T-helper 17 cell (primary cell): ENCODE results near the gene PKP3. TPM values are rescaled to one million over a fixed set of nuclear protein-coding genes. Genes with fewer than 3 reads are reported as not detected.

Source experiments
- ATAC-seq: fragments of 150-1000 bp; cut with Tn5 transposase; 2 replicates; pipeline ENCODE4 v1.10.0; 2021; ENCODE audit warnings: mild to moderate bottlenecking, moderate library complexity
- DNase-seq, 3 donors: peaks; one replicate each; pipeline versions ENCODE4 v3.0.0 to v3.0.0-alpha.2; 2020 to 2021
- H3K9me3 ChIP-seq: one replicate; pipeline ENCODE4 v1.7.0; 2013; ENCODE audit warnings: low read length, mild to moderate bottlenecking; ENCODE audit not compliant: control insufficient read depth, poor library complexity, severe bottlenecking
- H3K27ac Mint-ChIP-seq: one replicate; pipeline ENCODE4 v1.8.0; 2022; ENCODE audit warnings: mild to moderate bottlenecking, moderate library complexity, mixed read lengths
- H3K27me3 Mint-ChIP-seq: one replicate; pipeline ENCODE4 v1.8.0; 2022; ENCODE audit warnings: mixed read lengths
- H3K36me3 Mint-ChIP-seq: one replicate; pipeline ENCODE4 v1.8.0; 2022; ENCODE audit warnings: low read depth, mixed read lengths
- H3K4me1 Mint-ChIP-seq: one replicate; pipeline ENCODE4 v1.8.0; 2022; ENCODE audit warnings: mild to moderate bottlenecking, mixed read lengths
- H3K4me3 Mint-ChIP-seq: one replicate; pipeline ENCODE4 v1.8.0; 2022; ENCODE audit warnings: mild to moderate bottlenecking, moderate library complexity, mixed read lengths
- total RNA-seq, 4 donors: library from RNA in 2 of 4; stranded (reverse) in 2 of 4; gene quantifications; one replicate each; pipeline ENCODE4 v1.2.3 and lab custom pipeline; 2022 to 2026

PKP3 gene
- total RNA-seq, 2 donors from 2014 or later = not detected

DNA sequence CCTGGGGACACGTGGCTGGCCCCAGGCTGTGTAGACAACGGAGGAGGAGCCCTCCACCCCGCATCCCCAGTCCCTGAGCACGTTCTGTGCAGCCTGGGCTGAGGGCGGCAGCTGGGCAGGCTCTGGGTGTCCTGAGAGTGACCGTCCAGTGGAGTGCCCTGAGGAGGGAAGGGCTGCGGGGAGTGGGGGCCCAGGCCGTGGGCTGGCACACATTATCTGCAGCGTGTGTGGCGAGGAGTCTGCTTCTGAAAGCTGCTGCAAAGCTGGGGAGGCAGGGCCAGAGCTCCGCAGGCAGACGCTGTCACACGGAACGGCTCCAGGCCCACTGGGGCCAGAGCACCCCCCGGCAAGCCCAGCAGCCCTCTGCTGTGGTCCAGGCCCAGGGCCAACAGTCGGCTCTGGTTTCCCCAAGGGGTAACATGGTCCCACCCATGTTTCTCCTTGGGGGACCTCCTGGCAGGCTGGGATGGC lies 48.6 kb downstream of the PKP3 start:
- H3K27ac Mint-ChIP-seq = no peak overlapping the region
- no peak overlapping the region for H3K4me3 Mint-ChIP-seq
- DNase-seq (no peak), ATAC-seq (no peak)
- peaks cover 15% of the 10 kb centered on the region for H3K4me1 Mint-ChIP-seq
- H3K27me3 Mint-ChIP-seq = no peaks in the 10 kb centered on the region
- no peaks in the 10 kb centered on the region for H3K36me3 Mint-ChIP-seq
- no peaks in the 10 kb centered on the region for H3K9me3 ChIP-seq

DNA sequence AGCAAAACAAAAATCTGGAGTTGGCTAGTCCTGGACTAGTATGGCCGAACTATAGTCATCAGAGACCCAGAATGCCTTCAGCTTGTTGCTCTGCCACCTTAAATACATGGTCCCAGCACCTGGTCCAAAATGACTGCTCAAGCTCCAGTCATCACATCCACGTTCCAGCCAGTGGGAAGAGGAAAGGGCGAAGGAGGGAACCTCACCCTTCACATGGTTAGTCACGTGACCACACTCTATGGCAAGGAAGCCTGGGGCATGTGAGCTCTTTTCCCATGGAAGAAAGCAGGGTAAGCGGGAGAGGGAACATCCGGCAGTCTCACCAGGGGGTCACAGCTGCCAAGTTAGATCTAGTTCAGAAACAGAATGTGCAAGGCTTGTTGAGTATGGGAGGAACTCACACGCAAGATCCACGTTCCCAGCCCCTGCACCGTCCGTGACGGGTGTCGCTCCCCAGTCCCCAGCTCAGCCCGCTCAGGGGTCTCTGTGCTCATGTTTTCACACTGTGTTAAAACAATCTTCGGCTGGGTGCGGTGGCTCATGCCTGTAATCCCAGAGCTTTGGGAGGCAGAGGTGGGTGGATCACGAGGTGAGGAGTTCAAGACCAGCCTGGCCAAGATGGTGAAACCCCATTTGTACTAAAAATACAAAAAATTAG lies 49.7 kb downstream of the PKP3 start:
- ATAC-seq (no peak), DNase-seq (no peak)
- H3K9me3 ChIP-seq = no peaks in the 10 kb centered on the region
- H3K27me3 Mint-ChIP-seq = no peaks in the 10 kb centered on the region
- H3K36me3 Mint-ChIP-seq = no peaks in the 10 kb centered on the region
- peak overlapping the region; percentile 31 for H3K4me3 Mint-ChIP-seq
- peaks cover 17% of the 10 kb centered on the region for H3K4me1 Mint-ChIP-seq
- H3K27ac Mint-ChIP-seq = no peak overlapping the region

DNA sequence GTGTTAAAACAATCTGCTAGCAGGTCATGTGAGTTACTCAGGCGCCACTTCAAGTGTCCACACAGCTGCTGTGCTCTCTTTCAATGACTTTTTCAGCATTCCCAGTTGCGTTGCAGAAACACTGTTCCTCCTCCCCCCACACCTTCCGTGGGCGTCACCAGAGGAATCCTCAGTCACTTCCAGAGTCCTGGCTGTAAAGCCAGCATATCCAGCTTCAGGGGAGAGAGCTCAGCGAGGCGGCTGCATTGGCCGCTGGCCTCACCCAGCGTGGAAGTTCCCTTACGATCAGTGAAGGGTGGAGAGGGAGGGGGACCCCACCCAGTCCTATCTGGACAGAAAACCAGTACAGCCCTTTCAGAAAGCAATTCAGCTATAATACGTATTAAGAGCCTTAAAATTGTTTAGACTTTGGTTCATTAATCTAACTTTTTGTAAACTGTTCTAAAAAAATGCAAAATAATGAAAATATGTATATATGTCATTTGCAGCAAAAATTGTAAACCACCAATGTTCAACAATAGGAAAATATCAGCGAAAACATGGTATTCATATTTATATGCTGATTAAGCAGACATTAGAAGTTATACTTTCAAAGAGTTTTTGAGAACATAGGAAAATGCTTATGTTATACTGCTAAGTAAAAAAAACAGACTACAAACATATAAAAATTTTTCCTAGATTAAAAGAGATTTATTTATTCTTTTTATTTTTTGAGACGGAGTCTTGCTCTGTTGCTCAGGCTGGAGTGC lies 50.6 kb downstream of the PKP3 start:
- H3K27me3 Mint-ChIP-seq = no peaks in the 10 kb centered on the region
- H3K4me3 Mint-ChIP-seq = no peak overlapping the region
- peaks cover 19% of the 10 kb centered on the region for H3K4me1 Mint-ChIP-seq
- no peak overlapping the region for H3K27ac Mint-ChIP-seq
- no peaks in the 10 kb centered on the region for H3K9me3 ChIP-seq
- ATAC-seq = no peak
- DNase-seq = no peak
- H3K36me3 Mint-ChIP-seq = no peaks in the 10 kb centered on the region

DNA sequence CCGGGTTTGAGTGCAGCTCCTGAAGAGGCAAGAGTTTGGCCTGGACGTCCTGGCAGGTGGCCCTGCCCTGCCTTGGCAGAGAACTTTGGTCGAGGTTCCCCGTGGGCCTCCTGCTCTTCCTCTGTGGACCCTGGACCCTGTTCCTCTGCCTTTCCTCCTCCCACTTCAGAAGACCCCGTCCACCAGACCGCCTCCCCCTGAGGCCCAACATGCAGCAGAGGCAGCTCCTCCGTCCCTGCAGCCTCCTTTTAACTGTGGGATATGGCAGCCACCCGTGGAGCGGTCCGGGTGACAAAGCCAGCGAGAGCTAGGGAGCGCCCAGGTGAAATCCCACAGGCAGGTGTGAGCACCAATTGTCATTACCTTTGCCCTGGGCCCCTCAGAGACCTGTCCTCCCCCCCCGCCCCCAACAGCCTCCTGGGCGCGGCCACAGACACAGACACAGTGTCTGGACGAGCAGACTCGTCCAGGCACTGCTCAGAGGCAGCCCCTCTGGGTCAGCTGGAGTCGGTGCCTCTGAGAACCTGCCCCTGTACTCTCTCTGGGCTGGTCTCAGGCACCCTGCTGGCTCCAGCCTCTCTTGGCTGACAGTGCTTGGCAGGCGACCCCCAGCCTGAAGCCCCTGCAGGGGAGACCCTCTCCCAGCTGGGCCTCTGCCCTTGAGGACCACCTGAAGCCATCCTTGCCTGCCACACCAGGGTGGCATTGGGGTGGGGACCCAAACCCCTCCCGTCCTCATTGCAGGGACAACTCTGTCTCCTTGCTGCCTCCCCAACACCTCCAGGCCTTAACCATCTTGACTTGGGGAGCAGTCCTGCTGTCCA lies 52.0 kb downstream of the PKP3 start:
- Mint-ChIP-seq H3K27me3 (no peaks in the 10 kb centered on the region), H3K36me3 (peaks cover 2% of the 10 kb centered on the region), H3K4me1 (peaks cover 12% of the 10 kb centered on the region), H3K27ac (no peak overlapping the region), H3K4me3 (no peak overlapping the region)
- no peak for DNase-seq
- H3K9me3 ChIP-seq = no peaks in the 10 kb centered on the region
- no peak for ATAC-seq

DNA sequence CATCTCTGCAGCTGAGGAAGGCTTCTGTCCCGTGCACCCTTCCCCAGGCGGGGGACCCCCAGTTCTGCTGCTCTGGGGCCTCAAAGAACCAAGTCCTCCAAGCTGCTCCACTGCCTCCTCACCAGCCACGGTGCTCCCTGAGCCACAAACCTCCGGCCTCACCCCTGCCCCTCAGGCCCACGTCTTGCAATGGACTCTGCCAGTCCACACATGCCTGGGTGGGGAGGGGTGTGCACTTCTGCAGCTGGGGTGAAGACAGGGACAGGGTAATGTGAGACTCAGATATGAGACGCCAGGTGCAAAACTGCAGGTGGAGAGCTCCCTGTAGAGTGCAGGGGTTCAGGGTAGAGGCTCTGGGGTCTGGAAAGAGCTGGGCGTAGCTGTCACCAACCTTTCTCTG lies 52.9 kb downstream of the PKP3 start:
- peaks cover 17% of the 10 kb centered on the region for H3K4me1 Mint-ChIP-seq
- H3K27ac Mint-ChIP-seq = no peak overlapping the region
- no peak overlapping the region for H3K4me3 Mint-ChIP-seq
- no peaks in the 10 kb centered on the region for H3K27me3 Mint-ChIP-seq
- H3K36me3 Mint-ChIP-seq = peaks cover 2% of the 10 kb centered on the region
- no peak for DNase-seq
- no peak for ATAC-seq
- H3K9me3 ChIP-seq = no peaks in the 10 kb centered on the region

DNA sequence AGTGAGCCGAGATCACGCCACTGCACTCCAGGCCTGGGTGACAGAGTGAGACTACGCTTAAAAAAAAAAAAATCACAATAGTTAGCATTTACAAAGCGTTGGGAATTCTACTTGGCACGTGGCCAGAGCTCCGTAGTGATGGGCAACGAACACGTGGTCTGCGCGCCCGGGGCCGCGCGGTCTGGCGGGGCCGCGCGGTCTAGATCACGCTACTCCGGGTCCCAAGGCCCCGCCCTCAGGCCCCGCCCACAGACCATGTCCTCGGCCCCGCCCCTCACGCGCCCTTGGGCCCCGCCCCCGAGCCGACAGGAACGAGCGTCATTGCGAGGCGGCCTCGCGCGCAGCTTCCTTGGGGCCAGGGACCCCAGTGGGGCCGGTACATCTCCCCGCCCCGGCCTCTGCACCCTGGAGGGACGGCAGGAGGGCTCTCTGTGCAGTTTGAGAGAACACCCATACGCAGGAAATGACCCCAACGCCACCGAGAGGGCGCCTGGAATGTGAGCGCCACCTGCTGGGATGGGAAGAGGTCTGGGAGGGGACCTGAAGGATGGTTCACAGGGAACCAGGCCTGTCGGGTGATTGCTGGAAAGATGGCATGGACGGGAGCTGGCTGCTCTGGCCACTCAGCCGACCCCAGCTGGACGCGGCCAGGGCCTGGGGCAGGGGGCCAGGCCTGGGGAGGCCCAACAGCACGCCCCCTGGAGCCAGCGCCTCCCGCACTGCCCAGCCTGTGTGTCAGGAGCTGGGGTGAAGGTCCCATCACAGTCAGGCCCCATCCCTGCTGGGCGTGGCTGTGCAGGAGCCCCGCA lies 54.1 kb downstream of the PKP3 start:
- ATAC-seq (peak; percentile 73), DNase-seq (peak; percentile 94 to 98 (median 95))
- no peaks in the 10 kb centered on the region for H3K9me3 ChIP-seq
- Mint-ChIP-seq H3K36me3 (peaks cover 2% of the 10 kb centered on the region), H3K4me1 (peaks cover 17% of the 10 kb centered on the region), H3K27ac (peak overlapping the region; percentile 73), H3K4me3 (peak overlapping the region; percentile 92), H3K27me3 (no peaks in the 10 kb centered on the region)

DNA sequence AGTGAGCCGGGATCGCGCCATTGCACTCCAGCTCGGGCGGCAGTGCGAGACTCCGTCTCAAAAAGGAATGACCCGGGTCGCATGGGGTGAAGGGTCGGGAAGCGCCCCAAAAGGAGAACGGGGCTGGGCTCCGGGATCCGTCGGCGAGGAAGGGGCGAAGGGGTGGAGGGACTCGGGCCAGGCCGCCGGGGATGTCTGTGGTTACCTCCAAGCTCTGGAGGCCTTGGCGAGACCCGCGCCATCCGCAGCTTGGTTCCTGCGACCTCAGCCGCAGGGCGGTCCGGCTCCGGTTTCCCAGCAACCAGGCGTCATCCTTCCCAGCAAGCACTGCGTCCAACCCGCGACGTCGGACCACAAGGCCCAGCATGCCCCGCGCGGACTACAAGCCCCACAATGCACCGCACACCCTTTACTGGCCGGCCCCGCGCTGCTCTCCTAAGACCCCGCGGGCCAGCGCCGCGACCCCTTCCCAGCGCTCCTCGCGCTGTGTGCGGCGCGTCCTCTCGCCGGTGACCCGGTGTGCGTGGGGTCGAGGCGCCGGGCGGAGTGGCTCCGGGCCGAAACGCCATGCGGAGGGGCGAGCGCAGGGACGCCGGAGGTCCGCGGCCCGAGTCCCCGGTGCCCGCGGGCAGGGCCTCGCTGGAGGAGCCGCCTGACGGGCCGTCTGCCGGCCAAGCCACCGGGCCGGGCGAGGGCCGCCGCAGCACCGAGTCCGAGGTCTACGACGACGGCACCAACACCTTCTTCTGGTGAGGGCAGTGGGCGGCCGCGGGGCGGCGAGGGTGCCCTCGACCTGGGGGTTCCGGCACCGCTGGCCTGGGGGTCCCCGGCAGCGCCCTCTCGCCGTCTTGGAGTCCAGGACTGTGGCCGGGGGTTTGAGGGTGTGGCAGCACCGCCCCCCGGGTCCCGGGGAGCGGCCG lies 56.1 kb downstream of the PKP3 start, which contains the start of gene PTDSS2:
PTDSS2 (plus strand) TSS at position 391 of the 920 bp plus-strand sequence; CDS start at position 568, 177 bp downstream.
- H3K27ac Mint-ChIP-seq = peak within 1 kb of the TSS; percentile 98
- peaks cover 22% of the 10 kb centered on the region for H3K4me1 Mint-ChIP-seq
- H3K4me3 Mint-ChIP-seq = peak within 1 kb of the TSS; percentile 99
- DNase-seq = peak; percentile 87 to 88 (median 87)
- no peaks in the 10 kb centered on the region for H3K27me3 Mint-ChIP-seq
- peaks cover 2% of the 10 kb centered on the region for H3K36me3 Mint-ChIP-seq
- no peaks in the 10 kb centered on the region for H3K9me3 ChIP-seq
- peak; percentile 84 for ATAC-seq

DNA sequence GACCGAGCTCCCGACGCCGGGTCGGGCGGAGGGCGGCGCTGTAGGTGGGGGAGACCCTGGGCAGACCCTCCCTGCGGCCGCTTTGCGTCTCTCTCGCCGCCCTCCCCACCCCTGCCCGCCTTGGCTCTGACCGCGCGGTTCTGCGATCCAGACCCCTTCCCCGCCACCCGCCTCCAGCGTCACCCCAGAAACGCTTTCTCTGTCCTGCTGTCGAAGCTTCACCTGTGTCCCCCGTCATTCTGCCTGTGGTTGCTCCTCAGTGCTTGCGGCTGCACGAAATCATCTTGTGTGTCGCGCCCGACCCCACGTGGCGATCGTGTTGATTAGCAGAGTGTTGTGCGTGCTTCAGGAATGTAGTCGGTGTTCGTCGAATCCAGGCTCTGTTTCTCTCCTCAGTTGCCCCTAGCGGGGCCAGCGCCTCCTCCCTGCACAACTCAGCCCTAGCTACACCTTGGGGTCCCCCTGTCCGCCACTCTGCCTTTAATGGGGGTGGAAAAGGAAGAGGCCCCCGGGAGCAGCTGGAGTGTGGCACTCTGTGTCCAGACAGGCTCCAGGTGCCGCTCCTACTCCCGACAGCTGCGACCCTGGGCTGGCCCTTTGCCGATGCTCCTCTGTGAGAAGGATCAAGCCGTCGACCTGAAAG lies 56.9 kb downstream of the PKP3 start:
- Mint-ChIP-seq H3K4me1 (peaks cover 25% of the 10 kb centered on the region), H3K4me3 (peak overlapping the region; percentile 99), H3K36me3 (peaks cover 2% of the 10 kb centered on the region), H3K27me3 (no peaks in the 10 kb centered on the region), H3K27ac (peak overlapping the region; percentile 98)
- ATAC-seq (peak; percentile 57), DNase-seq (peak; percentile 55 to 73 (median 66))
- H3K9me3 ChIP-seq = no peaks in the 10 kb centered on the region

DNA sequence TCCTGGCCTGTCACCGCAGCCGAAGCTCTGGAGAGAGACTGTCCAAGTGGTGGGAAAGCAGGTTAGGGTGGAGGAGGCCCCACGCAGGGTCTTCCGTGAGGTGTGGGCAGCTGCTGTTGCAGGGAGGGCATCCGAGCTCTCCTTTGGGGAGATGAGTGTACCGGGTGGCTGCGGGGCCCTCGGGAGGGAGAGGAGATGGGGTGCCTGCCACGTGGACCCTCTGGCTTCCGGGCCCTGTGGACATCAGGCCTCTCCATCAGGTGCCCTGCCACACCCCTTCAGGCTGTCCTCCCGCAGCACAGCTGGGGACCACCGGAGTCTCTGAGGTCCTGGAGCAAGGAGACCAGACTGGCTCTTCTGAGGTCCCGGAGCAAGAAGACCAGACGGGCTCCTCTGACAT lies 57.7 kb downstream of the PKP3 start:
- H3K27me3 Mint-ChIP-seq = no peaks in the 10 kb centered on the region
- peaks cover 2% of the 10 kb centered on the region for H3K36me3 Mint-ChIP-seq
- no peaks in the 10 kb centered on the region for H3K9me3 ChIP-seq
- ATAC-seq = no peak
- DNase-seq = no peak
- peak overlapping the region; percentile 15 for H3K4me3 Mint-ChIP-seq
- H3K4me1 Mint-ChIP-seq = peaks cover 31% of the 10 kb centered on the region
- peak overlapping the region; percentile 98 for H3K27ac Mint-ChIP-seq

DNA sequence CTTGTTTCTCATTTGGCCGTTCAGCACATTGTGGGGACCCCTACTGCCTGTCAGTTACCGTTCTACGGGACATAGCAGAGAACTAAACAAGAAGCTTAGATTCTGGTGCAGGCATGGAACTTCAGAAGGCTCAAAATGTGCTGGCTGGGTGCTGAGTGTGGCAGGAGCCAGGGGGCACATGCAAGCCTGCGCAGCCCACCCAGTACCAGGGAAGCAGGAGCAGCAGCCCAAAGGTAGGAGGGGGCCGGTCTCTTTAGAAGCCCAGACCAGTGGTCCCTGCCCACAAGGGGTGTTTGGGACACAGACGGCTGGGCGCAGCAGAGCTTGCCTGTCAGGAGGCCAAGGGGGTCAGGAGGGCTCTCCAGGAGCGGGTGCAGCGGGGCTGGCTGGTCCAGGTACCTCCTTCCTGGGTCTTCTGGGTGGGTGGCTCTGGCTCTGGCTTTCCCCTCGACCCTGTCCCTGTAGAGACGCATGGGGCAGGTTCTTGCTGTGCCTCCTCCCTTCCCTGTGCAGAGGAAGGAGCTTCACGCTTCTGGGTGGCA lies 58.3 kb downstream of the PKP3 start:
- DNase-seq (no peak), ATAC-seq (no peak)
- Mint-ChIP-seq H3K27me3 (no peaks in the 10 kb centered on the region), H3K4me3 (no peak overlapping the region), H3K4me1 (peaks cover 36% of the 10 kb centered on the region), H3K36me3 (peaks cover 2% of the 10 kb centered on the region), H3K27ac (peak overlapping the region; percentile 98)
- H3K9me3 ChIP-seq = no peaks in the 10 kb centered on the region

DNA sequence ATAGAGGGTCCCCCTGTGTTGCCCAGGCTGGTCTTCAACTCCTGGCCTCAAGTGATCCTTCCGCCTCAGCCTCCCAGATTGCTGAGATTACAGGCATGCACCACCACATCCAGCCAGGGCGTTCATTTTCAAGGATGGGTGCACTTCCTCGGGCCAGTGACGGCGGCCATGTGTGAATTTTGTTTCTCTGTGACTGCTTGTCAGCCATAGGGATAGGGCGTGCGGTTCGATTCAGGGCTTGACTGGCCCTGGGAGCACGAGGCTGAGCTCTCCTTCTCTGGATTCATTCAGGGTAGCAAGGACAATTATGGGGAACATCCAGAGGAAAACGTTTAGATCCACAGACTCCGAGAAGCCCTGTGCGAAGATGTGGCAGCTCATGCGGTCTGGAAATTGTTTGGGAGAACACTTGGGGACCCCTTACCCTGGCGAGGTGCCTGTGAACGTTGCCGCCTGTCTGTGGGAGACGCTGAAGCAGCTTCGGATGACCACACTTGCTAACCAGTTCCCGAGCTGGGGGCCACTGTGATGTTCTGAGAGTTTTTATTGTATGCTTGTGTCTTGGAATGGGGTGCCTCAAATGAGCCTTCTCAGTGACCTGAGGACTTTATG lies 59.0 kb downstream of the PKP3 start:
- H3K9me3 ChIP-seq = no peaks in the 10 kb centered on the region
- Mint-ChIP-seq H3K27me3 (no peaks in the 10 kb centered on the region), H3K27ac (peak overlapping the region; percentile 97), H3K36me3 (peaks cover 2% of the 10 kb centered on the region), H3K4me3 (no peak overlapping the region), H3K4me1 (peaks cover 41% of the 10 kb centered on the region)
- ATAC-seq = no peak
- DNase-seq = no peak
